Endothelial cell of umbilical vein (primary cell): ENCODE results near the gene HIVEP3. TPM values are rescaled to one million over a fixed set of nuclear protein-coding genes. Genes with fewer than 3 reads are reported as not detected.

Experiments used
- BruUV-seq: library from RNA; stranded (reverse); fragments of 400-500 nt; replicated peaks from 2 replicates; lab custom pipeline; 2021; lab: Mats Ljungman, UMichigan
- CTCF ChIA-PET: fragments of 300-600, 350-600 bp; sonication (Branson Sonifier 250); formaldehyde crosslinking; loops from one replicate; lab custom pipeline; 2021; ENCODE audit warnings: antibody characterized with exemption, inconsistent platforms; lab: Charles Lee
- POLR2A ChIA-PET: fragments of 300-600, 350-600 bp; sonication (Branson Sonifier 250); formaldehyde crosslinking; loops from one replicate; lab custom pipeline; 2021; ENCODE audit warnings: antibody characterized with exemption, inconsistent platforms; lab: Charles Lee
- DNase-seq: peaks from one replicate; pipeline ENCODE4 v3.0.0-alpha.2; 2011; ENCODE audit warnings: low read depth, low spot score
- FAIRE-seq: peaks from 2 replicates; lab custom pipeline; 2011; peaks lifted over from hg19 to GRCh38; lab: Jason Lieb, UNC
- H2AFZ ChIP-seq: 2 replicates; pipeline ENCODE4 v1.6.0; 2012; ENCODE audit warnings: low read depth, low read length, control low read depth, inconsistent platforms
- H3K27ac ChIP-seq: 2 replicates; pipeline ENCODE4 v1.5.1; 2011; ENCODE audit warnings: low read depth, mild to moderate bottlenecking, control low read depth, low read length, moderate library complexity; ENCODE audit not compliant: insufficient read depth
- H3K27me3 ChIP-seq, 2 experiments: 2 replicates each; pipeline versions ENCODE4 v1.6.0 to v1.6.1; 2011; ENCODE audit warnings: low read length in 2 of 2, mixed read lengths in 1 of 2; ENCODE audit not compliant: control insufficient read depth in 2 of 2, insufficient read depth in 2 of 2
- H3K36me3 ChIP-seq, 2 experiments: 2 replicates in 1 of 2; 3 replicates in 1 of 2; pipeline ENCODE4 v1.5.1; 2011; ENCODE audit warnings: low read length in 2 of 2, mild to moderate bottlenecking in 1 of 2, moderate library complexity in 1 of 2; ENCODE audit not compliant: control insufficient read depth in 2 of 2, insufficient read depth in 2 of 2; ENCODE audit errors: extremely low read depth in 1 of 2
- H3K4me1 ChIP-seq: 3 replicates; pipeline ENCODE4 v1.5.1; 2011; ENCODE audit warnings: mild to moderate bottlenecking, low read length; ENCODE audit not compliant: control insufficient read depth, insufficient read depth; ENCODE audit errors: extremely low read depth
- H3K4me2 ChIP-seq: 2 replicates; pipeline ENCODE4 v1.6.1; 2011; ENCODE audit warnings: low read length, control low read depth, mixed read lengths; ENCODE audit not compliant: insufficient read depth
- H3K4me3 ChIP-seq, 3 experiments: fragments of 200-600 bp in 1 of 3; sonication (generic), shearing (Covaris generic) in 1 of 3; replicated peaks in 1 of 3; 2 replicates each; pipeline ENCODE4 v1.5.1; 2011 to 2016; ENCODE audit warnings: control low read depth in 3 of 3, low read length in 3 of 3, mild to moderate bottlenecking in 2 of 3, inconsistent platforms in 1 of 3, low read depth in 1 of 3, moderate library complexity in 1 of 3; ENCODE audit not compliant: insufficient read depth in 1 of 3
- H3K79me2 ChIP-seq: 2 replicates; pipeline ENCODE4 v1.6.0; 2012; ENCODE audit warnings: low read length, inconsistent platforms; ENCODE audit not compliant: control insufficient read depth, insufficient read depth
- H3K9ac ChIP-seq: replicated peaks from 2 replicates; pipeline ENCODE3; 2011; ENCODE audit warnings: low read length, control low read depth; ENCODE audit not compliant: insufficient read depth; ENCODE audit errors: extremely low read depth
- H3K9me1 ChIP-seq: replicated peaks from 3 replicates; pipeline ENCODE4 v1.6.0; 2011; ENCODE audit warnings: mild to moderate bottlenecking, low read length; ENCODE audit not compliant: control insufficient read depth, insufficient read depth; ENCODE audit errors: extremely low read depth
- H3K9me3 ChIP-seq: replicated peaks from 2 replicates; pipeline ENCODE4 v1.5.1; 2012; ENCODE audit warnings: low read length, inconsistent platforms; ENCODE audit not compliant: control insufficient read depth, insufficient read depth
- H4K20me1 ChIP-seq: replicated peaks from 2 replicates; pipeline ENCODE3; 2011; ENCODE audit warnings: mild to moderate bottlenecking, low read length; ENCODE audit not compliant: control insufficient read depth, insufficient read depth; ENCODE audit errors: extremely low read depth
- EZH2 ChIP-seq: IDR thresholded peaks from 2 replicates; pipeline ENCODE4 v1.6.1; 2012; ENCODE audit warnings: borderline replicate concordance, low read depth, mild to moderate bottlenecking, moderate library complexity, low read length, inconsistent platforms; ENCODE audit not compliant: severe bottlenecking
- FOS ChIP-seq: IDR thresholded peaks from 2 replicates; pipeline ENCODE4 v1.6.1; 2011; ENCODE audit warnings: mild to moderate bottlenecking, low read length, moderate library complexity, borderline replicate concordance; ENCODE audit not compliant: insufficient read depth
- GATA2 ChIP-seq: IDR thresholded peaks from 2 replicates; pipeline ENCODE4 v1.7.0; 2011; ENCODE audit warnings: low read depth, mild to moderate bottlenecking, moderate library complexity, mixed read lengths, low read length; ENCODE audit not compliant: insufficient read length, insufficient read depth
- JUN ChIP-seq: IDR thresholded peaks from 2 replicates; pipeline ENCODE4 v1.6.1; 2011; ENCODE audit warnings: borderline replicate concordance, low read depth; ENCODE audit not compliant: insufficient read length, insufficient read depth
- MYC ChIP-seq: IDR thresholded peaks from one replicate; pipeline ENCODE4 v1.6.1; 2011; ENCODE audit warnings: mild to moderate bottlenecking, low read depth, low read length
- POLR2A ChIP-seq: IDR thresholded peaks from 2 replicates; pipeline ENCODE4 v1.6.1; 2012; ENCODE audit warnings: low read depth, mild to moderate bottlenecking, control low read depth, low read length
- POLR2AphosphoS5 ChIP-seq: IDR thresholded peaks from 2 replicates; pipeline ENCODE4 v1.6.1; 2012; ENCODE audit warnings: low read depth, mild to moderate bottlenecking, control low read depth, low read length, moderate library complexity; ENCODE audit not compliant: insufficient read depth
- dilution Hi-C: fragments of 300-500 bp; cut with MboI; formaldehyde crosslinking; loops from one replicate; pipeline ENCODE4 v1.15.0; 2019; ENCODE audit warnings: low sequenced_read_pairs; ENCODE audit not compliant: extremely low pct_ligation_motif_present
- intact Hi-C: fragments of 100-400 bp; cut with micrococcal nuclease; formaldehyde crosslinking; loops from one replicate; pipeline ENCODE4 v1.10.0; 2022
- polyA plus RNA-seq, 4 experiments: library from polyadenylated mRNA; depleted of rRNA in 3 of 4; stranded (reverse) in 3 of 4; unstranded in 1 of 4; fragments of >200 nt; gene quantifications; 2 replicates each; pipeline versions ENCODE4 v1.2.1 to v1.2.3, GENCODE V29; 2011 to 2012; ENCODE audit warnings: missing spikeins in 1 of 4
- total RNA-seq: library from RNA; stranded (reverse); gene quantifications from 2 replicates; pipeline ENCODE4 v1.2.3, GENCODE V29; 2021
- TF ChIP-seq, protein P1 (sequence below): IDR thresholded peaks from 2 replicates; pipeline ENCODE4 v1.6.1; 2011; ENCODE audit not compliant: insufficient read depth, insufficient read length
- TF ChIP-seq, protein P2 (sequence below), 2 donors: IDR thresholded peaks; 1 replicate in 1 of 2; 2 replicates in 1 of 2; pipeline ENCODE4 v1.5.1; 2011; ENCODE audit warnings: low read length in 2 of 2, mild to moderate bottlenecking in 2 of 2, moderate library complexity in 2 of 2, control low read depth in 1 of 2, inconsistent platforms in 1 of 2, low read depth in 1 of 2; ENCODE audit not compliant: insufficient read depth in 1 of 2; ENCODE audit errors: extremely low read depth in 1 of 2

The HIVEP3 gene
- total and polyA plus RNA-seq, 2 donors (not counting 3 experiments of a cell fraction or from before 2014, with no cell fraction given): 3.4 to 4.0 TPM

DNA sequence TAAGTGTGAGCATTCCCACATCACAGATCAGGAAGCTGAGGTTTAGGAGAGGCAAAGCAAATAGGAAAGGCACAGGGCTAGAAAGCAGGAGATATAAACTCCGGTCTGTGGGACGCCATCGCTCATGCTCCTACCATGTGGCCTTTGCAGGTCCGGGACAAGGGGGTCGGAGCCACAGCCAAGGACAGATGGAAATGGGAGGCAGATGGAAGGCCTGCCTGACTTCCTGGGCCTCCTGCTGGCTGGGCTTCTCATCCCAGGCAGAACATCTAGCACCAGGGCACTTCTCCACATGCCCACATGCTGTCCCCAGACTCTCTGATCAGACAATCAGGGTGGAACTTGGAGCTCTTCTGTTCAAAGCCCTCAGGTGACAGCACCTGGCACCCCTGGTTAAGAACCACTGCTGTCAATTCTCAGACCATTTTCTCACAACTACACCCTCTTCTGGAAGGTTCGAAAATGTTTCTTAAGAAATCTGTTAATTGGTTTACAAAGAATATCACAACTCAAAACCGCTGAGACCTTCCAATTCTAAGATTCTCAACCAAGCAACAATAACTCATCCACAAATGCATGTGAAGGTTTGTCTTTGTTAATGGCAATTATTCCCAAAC lies 260.9 kb downstream of the HIVEP3 start:
- no peaks in the 10 kb centered on the region for H3K36me3 ChIP-seq
- H2AFZ ChIP-seq: no peak overlapping the region
- H3K9me1 ChIP-seq: no peaks in the 10 kb centered on the region
- dilution Hi-C loops (no loop called here), intact Hi-C loops (loop anchor here (10.0 kb wide), 1 partner anchor 247 kb away; no protein-coding TSS in a partner anchor)
- no TSS peak for BruUV-seq
- peaks cover 0 to 6% of the 10 kb centered on the region in 2 experiments for H3K27me3 ChIP-seq
- H3K9me3 ChIP-seq: no peaks in the 10 kb centered on the region
- FAIRE-seq (no peak), DNase-seq (no peak)
- ChIA-PET POLR2A (no interaction called here), CTCF (interaction anchor here (1.1 kb wide), 1 partner anchor 14 kb away, joined by 3 read pairs; no protein-coding TSS in a partner anchor)
- H3K4me2 ChIP-seq: no peak overlapping the region
- H3K27ac ChIP-seq: no peak overlapping the region
- peaks cover 7% of the 10 kb centered on the region for H3K4me1 ChIP-seq
- H3K4me3 ChIP-seq: no peak overlapping the region
- no peaks in the 10 kb centered on the region for H3K79me2 ChIP-seq
- no peaks in the 10 kb centered on the region for H4K20me1 ChIP-seq
- H3K9ac ChIP-seq: no peak overlapping the region
- no peak for TF ChIP-seq POLR2A
- TF ChIP-seq, protein P1, sequence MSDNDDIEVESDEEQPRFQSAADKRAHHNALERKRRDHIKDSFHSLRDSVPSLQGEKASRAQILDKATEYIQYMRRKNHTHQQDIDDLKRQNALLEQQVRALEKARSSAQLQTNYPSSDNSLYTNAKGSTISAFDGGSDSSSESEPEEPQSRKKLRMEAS: no peak
- TF ChIP-seq JUN: no peak
- no peak for TF ChIP-seq MYC
- TF ChIP-seq GATA2: no peak
- no peak for TF ChIP-seq EZH2
- no peak for TF ChIP-seq POLR2AphosphoS5
- TF ChIP-seq, protein P2, sequence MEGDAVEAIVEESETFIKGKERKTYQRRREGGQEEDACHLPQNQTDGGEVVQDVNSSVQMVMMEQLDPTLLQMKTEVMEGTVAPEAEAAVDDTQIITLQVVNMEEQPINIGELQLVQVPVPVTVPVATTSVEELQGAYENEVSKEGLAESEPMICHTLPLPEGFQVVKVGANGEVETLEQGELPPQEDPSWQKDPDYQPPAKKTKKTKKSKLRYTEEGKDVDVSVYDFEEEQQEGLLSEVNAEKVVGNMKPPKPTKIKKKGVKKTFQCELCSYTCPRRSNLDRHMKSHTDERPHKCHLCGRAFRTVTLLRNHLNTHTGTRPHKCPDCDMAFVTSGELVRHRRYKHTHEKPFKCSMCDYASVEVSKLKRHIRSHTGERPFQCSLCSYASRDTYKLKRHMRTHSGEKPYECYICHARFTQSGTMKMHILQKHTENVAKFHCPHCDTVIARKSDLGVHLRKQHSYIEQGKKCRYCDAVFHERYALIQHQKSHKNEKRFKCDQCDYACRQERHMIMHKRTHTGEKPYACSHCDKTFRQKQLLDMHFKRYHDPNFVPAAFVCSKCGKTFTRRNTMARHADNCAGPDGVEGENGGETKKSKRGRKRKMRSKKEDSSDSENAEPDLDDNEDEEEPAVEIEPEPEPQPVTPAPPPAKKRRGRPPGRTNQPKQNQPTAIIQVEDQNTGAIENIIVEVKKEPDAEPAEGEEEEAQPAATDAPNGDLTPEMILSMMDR (IDR thresholded peaks at IDR 0.05; ENCODE audit: extremely low read depth in 1 of 2, insufficient read depth in 1 of 2, low read depth in 1 of 2, low read length in 2 of 2): no peak
- TF ChIP-seq FOS: no peak
